Keratinocyte (primary cell): Measurements from ENCODE around the gene METTL27.

ENCODE experiments used
- CTCF ChIP-seq, 3 experiments: IDR thresholded peaks in 1 of 3; conservative IDR thresholded peaks in 1 of 3; optimal IDR thresholded peaks in 1 of 3; 2 replicates in 2 of 3; 3 replicates in 1 of 3; pipeline versions ENCODE3 to v1.5.1; 2011; ENCODE audit warnings: low read length in 3 of 3, mild to moderate bottlenecking in 3 of 3, moderate library complexity in 2 of 3, control low read depth in 1 of 3, inconsistent platforms in 1 of 3; ENCODE audit not compliant: insufficient read depth in 2 of 3; ENCODE audit errors: extremely low read depth in 1 of 3
- EZH2 ChIP-seq: IDR thresholded peaks from one replicate; pipeline ENCODE4 v1.6.1; 2012; ENCODE audit warnings: inconsistent platforms, mild to moderate bottlenecking, low read length, moderate library complexity

- TF ChIP-seq EZH2 (no peak), CTCF (optimal IDR thresholded peaks at IDR 0.05 in 1 of 3, IDR thresholded peaks at IDR 0.05 in 1 of 3, conservative IDR thresholded peaks at IDR 0.05 in 1 of 3; ENCODE audit: extremely low read depth in 1 of 3, insufficient read depth in 2 of 3, low read length in 3 of 3) (no peak)
Measured at GRCh38 chr7:73817121-73817520, 25.2 kb downstream of the METTL27 start.
